Tibial nerve (tissue), 4 donors: ENCODE data around the gene MCF2L.

Experiments
- CTCF ChIP-seq, 5 experiments: fragments of 200-600 bp in 3 of 5; fragments of 450-650 bp in 2 of 5; sonication (generic) in 3 of 5; IDR thresholded peaks; one replicate each; pipeline ENCODE4 v1.5.1; 2016 to 2019; ENCODE audit warnings: antibody characterized with exemption in 5 of 5, mild to moderate bottlenecking in 3 of 5, moderate library complexity in 2 of 5
- EP300 ChIP-seq, 2 donors: sonication (generic); formaldehyde crosslinking; IDR thresholded peaks; one replicate each; pipeline ENCODE4 v1.6.1; 2017; ENCODE audit warnings: antibody characterized with exemption in 2 of 2, mild to moderate bottlenecking in 1 of 2

- TF ChIP-seq CTCF (IDR thresholded peaks at IDR 0.05): no peak
- no peak for TF ChIP-seq EP300 (IDR thresholded peaks at IDR 0.05)
Observed at GRCh38 chr13:113110852-113111315, 141.9 kb downstream of the MCF2L start.
